Left hindlimb (tissue), 1 donor: ENCODE results near the gene MRPL16.
"Not testable (repeated sequence)": the region's sequence is repeated elsewhere in the genome, so short reads cannot be mapped to it uniquely, and the experiment has no call there.

ENCODE experiments used
- DNase-seq: peaks from one replicate; pipeline ENCODE4 v3.0.0-alpha.2; 2018

MRPL16 gene

GRCh38 chr11:59807047-59807610 is 3.4 kb downstream of the MRPL16 start:
- no peak for DNase-seq

- DNase-seq, result no peak
Observed at GRCh38 chr11:59804061-59804460, 6.5 kb downstream of the MRPL16 start.

GRCh38 chr11:59802639-59803176 is 7.9 kb downstream of the MRPL16 start:
- DNase-seq, result no peak

- no peak for DNase-seq
Observed at GRCh38 chr11:59801981-59802638, 8.5 kb downstream of the MRPL16 start.

- no peak for DNase-seq
Observed at GRCh38 chr11:59801160-59801706, 9.3 kb downstream of the MRPL16 start.

GRCh38 chr11:59800390-59801025 is 10.1 kb downstream of the MRPL16 start:
- DNase-seq, result no peak

- DNase-seq, result no peak
Observed at GRCh38 chr11:59794417-59794816, 16.2 kb downstream of the MRPL16 start.

GRCh38 chr11:59792507-59792906 is 18.1 kb downstream of the MRPL16 start:
- no peak for DNase-seq

GRCh38 chr11:59791639-59792038 is 18.9 kb downstream of the MRPL16 start:
- DNase-seq, result no peak

GRCh38 chr11:59787816-59788215 is 22.8 kb downstream of the MRPL16 start:
- no peak for DNase-seq

- no peak for DNase-seq
Observed at GRCh38 chr11:59787255-59787588, 23.4 kb downstream of the MRPL16 start.

GRCh38 chr11:59785818-59786217 is 24.8 kb downstream of the MRPL16 start:
- no peak for DNase-seq

- DNase-seq, result not testable (repeated sequence)
Observed at GRCh38 chr11:59784441-59784840, 26.1 kb downstream of the MRPL16 start.

- no peak for DNase-seq
Observed at GRCh38 chr11:59783632-59784090, 26.9 kb downstream of the MRPL16 start.

GRCh38 chr11:59782080-59782479 is 28.5 kb downstream of the MRPL16 start:
- no peak for DNase-seq

GRCh38 chr11:59779487-59779886 is 31.1 kb downstream of the MRPL16 start:
- no peak for DNase-seq

GRCh38 chr11:59778122-59778521 is 32.5 kb downstream of the MRPL16 start:
- no peak for DNase-seq

- DNase-seq, result no peak
Observed at GRCh38 chr11:59777104-59777503, 33.5 kb downstream of the MRPL16 start.

- no peak for DNase-seq
Observed at GRCh38 chr11:59776210-59777066, 34.1 kb downstream of the MRPL16 start.

- no peak for DNase-seq
Observed at GRCh38 chr11:59773083-59773440, 37.5 kb downstream of the MRPL16 start.

GRCh38 chr11:59771605-59772004 is 39.0 kb downstream of the MRPL16 start:
- no peak for DNase-seq

GRCh38 chr11:59770869-59771268 is 39.7 kb downstream of the MRPL16 start:
- DNase-seq, result no peak

GRCh38 chr11:59770319-59770718 is 40.3 kb downstream of the MRPL16 start:
- DNase-seq, result no peak
